Endothelial cell of umbilical vein (primary cell): Measurements from ENCODE around the gene SPAG7. TPM values are rescaled to one million over a fixed set of nuclear protein-coding genes. Genes with fewer than 3 reads are reported as not detected.

ENCODE experiments used
- BruUV-seq: library from RNA; stranded (reverse); fragments of 400-500 nt; replicated peaks from 2 replicates; lab custom pipeline; 2021; lab: Mats Ljungman, UMichigan
- CTCF ChIA-PET: fragments of 300-600, 350-600 bp; sonication (Branson Sonifier 250); formaldehyde crosslinking; loops from one replicate; lab custom pipeline; 2021; ENCODE audit warnings: antibody characterized with exemption, inconsistent platforms; lab: Charles Lee
- POLR2A ChIA-PET: fragments of 300-600, 350-600 bp; sonication (Branson Sonifier 250); formaldehyde crosslinking; loops from one replicate; lab custom pipeline; 2021; ENCODE audit warnings: antibody characterized with exemption, inconsistent platforms; lab: Charles Lee
- DNase-seq: peaks from one replicate; pipeline ENCODE4 v3.0.0-alpha.2; 2011; ENCODE audit warnings: low read depth, low spot score
- FAIRE-seq: peaks from 2 replicates; lab custom pipeline; 2011; peaks lifted over from hg19 to GRCh38; lab: Jason Lieb, UNC
- H2AFZ ChIP-seq: 2 replicates; pipeline ENCODE4 v1.6.0; 2012; ENCODE audit warnings: low read depth, low read length, control low read depth, inconsistent platforms
- H3K27ac ChIP-seq: 2 replicates; pipeline ENCODE4 v1.5.1; 2011; ENCODE audit warnings: low read depth, mild to moderate bottlenecking, control low read depth, low read length, moderate library complexity; ENCODE audit not compliant: insufficient read depth
- H3K27me3 ChIP-seq, 2 experiments: 2 replicates each; pipeline versions ENCODE4 v1.6.0 to v1.6.1; 2011; ENCODE audit warnings: low read length in 2 of 2, mixed read lengths in 1 of 2; ENCODE audit not compliant: control insufficient read depth in 2 of 2, insufficient read depth in 2 of 2
- H3K36me3 ChIP-seq, 2 experiments: 2 replicates in 1 of 2; 3 replicates in 1 of 2; pipeline ENCODE4 v1.5.1; 2011; ENCODE audit warnings: low read length in 2 of 2, mild to moderate bottlenecking in 1 of 2, moderate library complexity in 1 of 2; ENCODE audit not compliant: control insufficient read depth in 2 of 2, insufficient read depth in 2 of 2; ENCODE audit errors: extremely low read depth in 1 of 2
- H3K4me1 ChIP-seq: 3 replicates; pipeline ENCODE4 v1.5.1; 2011; ENCODE audit warnings: mild to moderate bottlenecking, low read length; ENCODE audit not compliant: control insufficient read depth, insufficient read depth; ENCODE audit errors: extremely low read depth
- H3K4me2 ChIP-seq: 2 replicates; pipeline ENCODE4 v1.6.1; 2011; ENCODE audit warnings: low read length, control low read depth, mixed read lengths; ENCODE audit not compliant: insufficient read depth
- H3K4me3 ChIP-seq, 3 experiments: fragments of 200-600 bp in 1 of 3; sonication (generic), shearing (Covaris generic) in 1 of 3; replicated peaks in 1 of 3; 2 replicates each; pipeline ENCODE4 v1.5.1; 2011 to 2016; ENCODE audit warnings: control low read depth in 3 of 3, low read length in 3 of 3, mild to moderate bottlenecking in 2 of 3, inconsistent platforms in 1 of 3, low read depth in 1 of 3, moderate library complexity in 1 of 3; ENCODE audit not compliant: insufficient read depth in 1 of 3
- H3K79me2 ChIP-seq: 2 replicates; pipeline ENCODE4 v1.6.0; 2012; ENCODE audit warnings: low read length, inconsistent platforms; ENCODE audit not compliant: control insufficient read depth, insufficient read depth
- H3K9ac ChIP-seq: replicated peaks from 2 replicates; pipeline ENCODE3; 2011; ENCODE audit warnings: low read length, control low read depth; ENCODE audit not compliant: insufficient read depth; ENCODE audit errors: extremely low read depth
- H3K9me1 ChIP-seq: replicated peaks from 3 replicates; pipeline ENCODE4 v1.6.0; 2011; ENCODE audit warnings: mild to moderate bottlenecking, low read length; ENCODE audit not compliant: control insufficient read depth, insufficient read depth; ENCODE audit errors: extremely low read depth
- H3K9me3 ChIP-seq: replicated peaks from 2 replicates; pipeline ENCODE4 v1.5.1; 2012; ENCODE audit warnings: low read length, inconsistent platforms; ENCODE audit not compliant: control insufficient read depth, insufficient read depth
- H4K20me1 ChIP-seq: replicated peaks from 2 replicates; pipeline ENCODE3; 2011; ENCODE audit warnings: mild to moderate bottlenecking, low read length; ENCODE audit not compliant: control insufficient read depth, insufficient read depth; ENCODE audit errors: extremely low read depth
- EZH2 ChIP-seq: IDR thresholded peaks from 2 replicates; pipeline ENCODE4 v1.6.1; 2012; ENCODE audit warnings: borderline replicate concordance, low read depth, mild to moderate bottlenecking, moderate library complexity, low read length, inconsistent platforms; ENCODE audit not compliant: severe bottlenecking
- FOS ChIP-seq: IDR thresholded peaks from 2 replicates; pipeline ENCODE4 v1.6.1; 2011; ENCODE audit warnings: mild to moderate bottlenecking, low read length, moderate library complexity, borderline replicate concordance; ENCODE audit not compliant: insufficient read depth
- GATA2 ChIP-seq: IDR thresholded peaks from 2 replicates; pipeline ENCODE4 v1.7.0; 2011; ENCODE audit warnings: low read depth, mild to moderate bottlenecking, moderate library complexity, mixed read lengths, low read length; ENCODE audit not compliant: insufficient read length, insufficient read depth
- JUN ChIP-seq: IDR thresholded peaks from 2 replicates; pipeline ENCODE4 v1.6.1; 2011; ENCODE audit warnings: borderline replicate concordance, low read depth; ENCODE audit not compliant: insufficient read length, insufficient read depth
- MYC ChIP-seq: IDR thresholded peaks from one replicate; pipeline ENCODE4 v1.6.1; 2011; ENCODE audit warnings: mild to moderate bottlenecking, low read depth, low read length
- POLR2A ChIP-seq: IDR thresholded peaks from 2 replicates; pipeline ENCODE4 v1.6.1; 2012; ENCODE audit warnings: low read depth, mild to moderate bottlenecking, control low read depth, low read length
- POLR2AphosphoS5 ChIP-seq: IDR thresholded peaks from 2 replicates; pipeline ENCODE4 v1.6.1; 2012; ENCODE audit warnings: low read depth, mild to moderate bottlenecking, control low read depth, low read length, moderate library complexity; ENCODE audit not compliant: insufficient read depth
- dilution Hi-C: fragments of 300-500 bp; cut with MboI; formaldehyde crosslinking; loops from one replicate; pipeline ENCODE4 v1.15.0; 2019; ENCODE audit warnings: low sequenced_read_pairs; ENCODE audit not compliant: extremely low pct_ligation_motif_present
- intact Hi-C: fragments of 100-400 bp; cut with micrococcal nuclease; formaldehyde crosslinking; loops from one replicate; pipeline ENCODE4 v1.10.0; 2022
- polyA plus RNA-seq, 4 experiments: library from polyadenylated mRNA; depleted of rRNA in 3 of 4; stranded (reverse) in 3 of 4; unstranded in 1 of 4; fragments of >200 nt; gene quantifications; 2 replicates each; pipeline versions ENCODE4 v1.2.1 to v1.2.3, GENCODE V29; 2011 to 2012; ENCODE audit warnings: missing spikeins in 1 of 4
- total RNA-seq: library from RNA; stranded (reverse); gene quantifications from 2 replicates; pipeline ENCODE4 v1.2.3, GENCODE V29; 2021
- TF ChIP-seq, protein P1 (sequence below): IDR thresholded peaks from 2 replicates; pipeline ENCODE4 v1.6.1; 2011; ENCODE audit not compliant: insufficient read depth, insufficient read length
- TF ChIP-seq, protein P2 (sequence below), 2 donors: IDR thresholded peaks; 1 replicate in 1 of 2; 2 replicates in 1 of 2; pipeline ENCODE4 v1.5.1; 2011; ENCODE audit warnings: low read length in 2 of 2, mild to moderate bottlenecking in 2 of 2, moderate library complexity in 2 of 2, control low read depth in 1 of 2, inconsistent platforms in 1 of 2, low read depth in 1 of 2; ENCODE audit not compliant: insufficient read depth in 1 of 2; ENCODE audit errors: extremely low read depth in 1 of 2

The SPAG7 gene
- total and polyA plus RNA-seq, 2 donors (not counting 3 experiments of a cell fraction or from before 2014, with no cell fraction given), result 68.6 to 75.2 TPM

DNA sequence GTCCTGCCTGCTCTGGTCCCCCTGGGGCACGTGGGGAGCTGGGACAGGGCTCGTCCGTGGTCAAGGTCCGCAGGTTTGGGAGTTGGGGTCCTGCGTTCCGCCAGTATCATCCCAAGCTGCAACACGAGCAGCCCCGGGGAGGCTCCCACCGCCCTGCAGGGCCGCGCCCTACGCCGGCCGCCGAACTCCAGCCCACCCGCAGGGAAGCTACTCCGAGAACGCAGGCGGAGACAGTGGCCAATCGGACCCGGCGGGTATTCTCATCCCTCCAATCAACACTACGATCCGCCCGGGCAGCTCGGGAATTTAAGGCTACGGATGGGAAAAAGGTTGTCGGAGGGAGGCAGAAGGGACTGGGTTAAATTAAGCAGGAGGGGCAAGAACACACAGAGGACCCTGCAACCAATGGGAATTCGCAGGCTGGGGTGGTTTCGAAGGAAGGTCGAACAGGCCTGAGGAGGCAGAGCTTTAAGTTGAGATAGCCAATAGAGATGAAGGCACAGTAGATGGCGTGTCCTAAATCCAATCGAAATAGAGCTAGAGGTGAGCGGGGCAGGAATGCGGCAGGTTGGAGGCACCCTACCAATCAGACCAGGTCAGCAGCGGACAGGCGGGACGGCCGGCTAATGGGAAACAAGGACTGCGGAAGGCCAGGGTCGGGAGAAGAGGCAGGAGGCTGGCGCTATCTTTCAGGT, 626 bp downstream of the SPAG7 start:
- Histone ChIP-seq H3K27ac (peak overlapping the region; percentile 69), H3K79me2 (peaks cover 9% of the 10 kb centered on the region), H3K27me3 (no peaks in the 10 kb centered on the region), H3K9me1 (no peaks in the 10 kb centered on the region), H4K20me1 (no peaks in the 10 kb centered on the region), H3K4me3 (peak overlapping the region; percentile 14 to 87 (median 63)), H3K9ac (peak overlapping the region; percentile 71), H3K4me1 (peaks cover 24% of the 10 kb centered on the region), H3K36me3 (peaks cover 4 to 13% of the 10 kb centered on the region in 2 experiments), H3K4me2 (peak overlapping the region; percentile 85), H3K9me3 (no peaks in the 10 kb centered on the region), H2AFZ (no peak overlapping the region)
- TSS peak; percentile 57 for BruUV-seq
- peak; percentile 100 for FAIRE-seq
- no peak for TF ChIP-seq JUN
- no peak for TF ChIP-seq GATA2
- TF ChIP-seq POLR2A, result no peak
- TF ChIP-seq, protein P1, sequence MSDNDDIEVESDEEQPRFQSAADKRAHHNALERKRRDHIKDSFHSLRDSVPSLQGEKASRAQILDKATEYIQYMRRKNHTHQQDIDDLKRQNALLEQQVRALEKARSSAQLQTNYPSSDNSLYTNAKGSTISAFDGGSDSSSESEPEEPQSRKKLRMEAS, result peak; percentile 8
- no peak for TF ChIP-seq MYC
- DNase-seq, result peak; percentile 100
- dilution Hi-C loops, result no loop called here
- intact Hi-C loops, result loop anchor here (1.0 kb wide), 4 partner anchors 19 to 58 kb away; partner anchors contain the start of genes CAMTA2, PFN1, RNF167 and SLC25A11
- CTCF ChIA-PET, result interaction anchor here (1.0 to 4.5 kb wide), 11 partner anchors 10 to 257 kb away, joined by 3 to 40 read pairs (median 9); partner anchors contain the start of genes ARRB2, CAMTA2, CHRNE and RNF167
- POLR2A ChIA-PET, result interaction anchor here (0.6 to 2.6 kb wide), 9 partner anchors 13 to 155 kb away, joined by 3 to 18 read pairs (median 5); partner anchors contain the start of genes ENO3, PFN1, RNF167 and SLC25A11

DNA sequence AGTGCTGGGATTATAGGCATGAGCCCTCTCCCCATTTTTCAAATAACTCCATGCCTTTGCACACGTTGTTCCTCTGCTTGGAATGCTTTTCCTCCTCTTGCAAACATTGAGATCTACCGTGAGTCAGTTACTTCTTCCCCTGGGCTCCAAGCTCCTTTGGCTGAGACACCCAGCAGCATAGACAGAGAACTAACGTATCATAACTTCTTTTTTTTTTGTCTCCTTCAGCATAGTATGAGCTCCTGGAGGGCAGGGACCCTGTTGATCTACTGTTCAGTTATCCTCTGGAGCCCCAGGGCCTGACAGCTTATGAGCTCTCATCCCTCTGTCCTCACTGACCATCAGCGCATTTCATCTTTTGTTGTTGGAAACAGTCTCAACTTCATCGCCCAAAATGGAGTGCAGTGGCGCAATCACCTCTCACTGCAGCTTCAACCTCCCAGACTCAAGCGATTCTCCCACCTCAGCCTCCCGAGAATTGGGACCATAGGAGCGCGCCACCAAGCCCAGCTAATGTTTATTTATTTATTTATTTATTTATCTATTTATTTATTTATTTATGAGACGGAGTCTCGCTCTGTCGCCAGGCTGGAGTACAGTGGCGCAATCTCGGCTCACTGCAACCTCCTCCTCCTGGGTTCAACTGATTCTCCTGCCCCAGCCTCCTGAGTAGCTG, 2.2 kb downstream of the SPAG7 start:
- BruUV-seq, result no TSS peak

More for the DNA sequence above, 2.2 kb downstream of the SPAG7 start:
- peaks cover 4 to 11% of the 10 kb centered on the region in 2 experiments for H3K36me3 ChIP-seq
- H3K9me3 ChIP-seq, result no peaks in the 10 kb centered on the region
- ChIA-PET CTCF (interaction anchor here (1.3 to 4.5 kb wide), 4 partner anchors 12 to 56 kb away, joined by 3 to 40 read pairs (median 13); partner anchors contain the start of genes CAMTA2 and PFN1), POLR2A (no interaction called here)
- no peaks in the 10 kb centered on the region for H4K20me1 ChIP-seq
- no peak for TF ChIP-seq EZH2
- TF ChIP-seq GATA2, result no peak
- TF ChIP-seq, protein P1, result no peak
- TF ChIP-seq JUN, result no peak
- no peak for TF ChIP-seq POLR2A
- TF ChIP-seq FOS, result no peak
- TF ChIP-seq, protein P2, sequence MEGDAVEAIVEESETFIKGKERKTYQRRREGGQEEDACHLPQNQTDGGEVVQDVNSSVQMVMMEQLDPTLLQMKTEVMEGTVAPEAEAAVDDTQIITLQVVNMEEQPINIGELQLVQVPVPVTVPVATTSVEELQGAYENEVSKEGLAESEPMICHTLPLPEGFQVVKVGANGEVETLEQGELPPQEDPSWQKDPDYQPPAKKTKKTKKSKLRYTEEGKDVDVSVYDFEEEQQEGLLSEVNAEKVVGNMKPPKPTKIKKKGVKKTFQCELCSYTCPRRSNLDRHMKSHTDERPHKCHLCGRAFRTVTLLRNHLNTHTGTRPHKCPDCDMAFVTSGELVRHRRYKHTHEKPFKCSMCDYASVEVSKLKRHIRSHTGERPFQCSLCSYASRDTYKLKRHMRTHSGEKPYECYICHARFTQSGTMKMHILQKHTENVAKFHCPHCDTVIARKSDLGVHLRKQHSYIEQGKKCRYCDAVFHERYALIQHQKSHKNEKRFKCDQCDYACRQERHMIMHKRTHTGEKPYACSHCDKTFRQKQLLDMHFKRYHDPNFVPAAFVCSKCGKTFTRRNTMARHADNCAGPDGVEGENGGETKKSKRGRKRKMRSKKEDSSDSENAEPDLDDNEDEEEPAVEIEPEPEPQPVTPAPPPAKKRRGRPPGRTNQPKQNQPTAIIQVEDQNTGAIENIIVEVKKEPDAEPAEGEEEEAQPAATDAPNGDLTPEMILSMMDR (IDR thresholded peaks at IDR 0.05; ENCODE audit: extremely low read depth in 1 of 2, insufficient read depth in 1 of 2, low read depth in 1 of 2, low read length in 2 of 2), result no peak
- no peak for TF ChIP-seq POLR2AphosphoS5
- TF ChIP-seq MYC, result no peak
- H3K4me1 ChIP-seq, result peaks cover 24% of the 10 kb centered on the region
- H3K4me2 ChIP-seq, result no peak overlapping the region
- no peak overlapping the region for H2AFZ ChIP-seq
- no peak overlapping the region for H3K9ac ChIP-seq
- FAIRE-seq (no peak), DNase-seq (no peak)
- dilution Hi-C loops (no loop called here), intact Hi-C loops (no loop called here)
- H3K4me3 ChIP-seq, result no peak overlapping the region
- peaks cover 9% of the 10 kb centered on the region for H3K79me2 ChIP-seq
- H3K9me1 ChIP-seq, result no peaks in the 10 kb centered on the region
- no peaks in the 10 kb centered on the region for H3K27me3 ChIP-seq
- H3K27ac ChIP-seq, result no peak overlapping the region
